CD14-positive monocyte (primary cell): ENCODE results near the gene MLLT10. TPM values are rescaled to one million over a fixed set of nuclear protein-coding genes. Genes with fewer than 3 reads are reported as not detected.
A peak's percentile ranks its signal among the peaks of the same experiment; 100 is the strongest.

ENCODE experiments used
- DNase-seq, 3 donors: peaks; one replicate each; pipeline ENCODE4 v3.0.0-alpha.2; 2011 to 2022
- H2AFZ ChIP-seq: 2 replicates; pipeline ENCODE4 v1.6.0; 2012; ENCODE audit warnings: mild to moderate bottlenecking, low read depth, low read length, inconsistent platforms; ENCODE audit not compliant: insufficient read depth, poor library complexity, severe bottlenecking
- H3K27ac ChIP-seq, 2 donors: 1 replicate in 1 of 2; 2 replicates in 1 of 2; pipeline ENCODE4 v1.5.1; 2012 to 2013; ENCODE audit warnings: low read length in 2 of 2, control low read depth in 1 of 2, inconsistent platforms in 1 of 2, low read depth in 1 of 2, mild to moderate bottlenecking in 1 of 2
- H3K27me3 ChIP-seq, 2 donors: one replicate each; pipeline versions ENCODE4 v1.6.0 to v1.6.1; 2011 to 2013; ENCODE audit warnings: low read length in 2 of 2; ENCODE audit not compliant: control insufficient read depth in 2 of 2, insufficient read depth in 2 of 2
- H3K36me3 ChIP-seq, 2 donors: replicated peaks in 1 of 2; 1 replicate in 1 of 2; 2 replicates in 1 of 2; pipeline versions ENCODE4 v1.5.1 to v1.6.1; 2012 to 2013; ENCODE audit warnings: low read length in 2 of 2, control low read depth in 1 of 2, inconsistent platforms in 1 of 2, mild to moderate bottlenecking in 1 of 2; ENCODE audit not compliant: insufficient read depth in 2 of 2, control insufficient read depth in 1 of 2
- H3K4me1 ChIP-seq, 2 donors: 1 replicate in 1 of 2; 2 replicates in 1 of 2; pipeline versions ENCODE4 v1.5.1 to v1.6.1; 2012 to 2013; ENCODE audit warnings: low read length in 2 of 2, control low read depth in 1 of 2, inconsistent platforms in 1 of 2, mild to moderate bottlenecking in 1 of 2, moderate library complexity in 1 of 2; ENCODE audit not compliant: insufficient read depth in 2 of 2, control insufficient read depth in 1 of 2
- H3K4me2 ChIP-seq: replicated peaks from 2 replicates; pipeline ENCODE3; 2012; ENCODE audit warnings: low read length, moderate library complexity, mild to moderate bottlenecking; ENCODE audit not compliant: poor library complexity, severe bottlenecking; ENCODE audit errors: extremely low read depth
- H3K4me3 ChIP-seq, 3 experiments: fragments of 200-600 bp in 1 of 3; sonication (generic) in 1 of 3; replicated peaks in 1 of 3; 1 replicate in 2 of 3; 2 replicates in 1 of 3; pipeline ENCODE4 v1.5.1; 2011 to 2013; ENCODE audit warnings: low read length in 3 of 3, mild to moderate bottlenecking in 3 of 3, control low read depth in 2 of 3, low read depth in 2 of 3, inconsistent platforms in 1 of 3, moderate library complexity in 1 of 3
- H3K79me2 ChIP-seq: 2 replicates; pipeline ENCODE4 v1.6.0; 2012; ENCODE audit warnings: mild to moderate bottlenecking, control low read depth, inconsistent platforms, low read length, moderate library complexity; ENCODE audit not compliant: insufficient read depth
- H3K9ac ChIP-seq: 2 replicates; pipeline ENCODE4 v1.6.0; 2017; ENCODE audit warnings: low read length, mild to moderate bottlenecking; ENCODE audit not compliant: insufficient read depth, poor library complexity, severe bottlenecking
- H3K9me3 ChIP-seq, 2 donors: replicated peaks in 1 of 2; 1 replicate in 1 of 2; 2 replicates in 1 of 2; pipeline versions ENCODE4 v1.5.1 to v1.6.1; 2012 to 2013; ENCODE audit warnings: low read length in 2 of 2, control low read depth in 1 of 2; ENCODE audit not compliant: control insufficient read depth in 1 of 2, insufficient read depth in 1 of 2
- H4K20me1 ChIP-seq: 2 replicates; pipeline ENCODE4 v1.6.0; 2012; ENCODE audit warnings: mild to moderate bottlenecking, low read length, control low read depth, moderate library complexity; ENCODE audit not compliant: insufficient read depth
- H3K27ac Mint-ChIP-seq, 7 donors: one replicate each; pipeline ENCODE4 v1.8.0; 2020; ENCODE audit warnings: mild to moderate bottlenecking in 7 of 7, mixed read lengths in 7 of 7, moderate library complexity in 6 of 7, inconsistent platforms in 2 of 7
- H3K27me3 Mint-ChIP-seq, 3 donors: one replicate each; pipeline ENCODE4 v1.8.0; 2021 to 2022; ENCODE audit warnings: low read depth in 3 of 3, mild to moderate bottlenecking in 3 of 3, mixed read lengths in 3 of 3, moderate library complexity in 3 of 3, inconsistent platforms in 1 of 3
- H3K36me3 Mint-ChIP-seq, 2 donors: one replicate each; pipeline ENCODE4 v1.8.0; 2020; ENCODE audit warnings: mixed read lengths in 2 of 2, inconsistent platforms in 1 of 2, mild to moderate bottlenecking in 1 of 2
- H3K4me1 Mint-ChIP-seq: one replicate; pipeline ENCODE4 v1.8.0; 2020; ENCODE audit warnings: mild to moderate bottlenecking, mixed read lengths
- H3K4me3 Mint-ChIP-seq, 2 donors: one replicate each; pipeline ENCODE4 v1.8.0; 2020; ENCODE audit warnings: mild to moderate bottlenecking in 2 of 2, mixed read lengths in 2 of 2, moderate library complexity in 1 of 2
- H3K9me3 Mint-ChIP-seq, 7 donors: one replicate each; pipeline ENCODE4 v1.8.0; 2020 to 2022; ENCODE audit warnings: mixed read lengths in 7 of 7, mild to moderate bottlenecking in 6 of 7, moderate library complexity in 6 of 7, inconsistent platforms in 2 of 7
- WGBS: methylation state at CpG from one replicate; pipeline ENCODE4 v1.1.5; 2013; ENCODE audit warnings: missing lambda C conversion rate; ENCODE audit not compliant: insufficient coverage; 5-methylcytosine and 5-hydroxymethylcytosine counted together
- intact Hi-C, 2 donors: fragments of 100-400 bp; cut with micrococcal nuclease; formaldehyde crosslinking; loops; one replicate each; pipeline versions ENCODE4 v1.15.0 to v1.15.1; 2023
- polyA plus RNA-seq, 3 donors: library from polyadenylated mRNA; depleted of rRNA in 1 of 3; unstranded in 2 of 3; stranded (reverse) in 1 of 3; fragments of 300-500 nt in 2 of 3; fragments of >200 nt in 1 of 3; fragmentation: Illumina TruSeq in 2 of 3; gene quantifications; 1 replicate in 2 of 3; 2 replicates in 1 of 3; pipeline ENCODE4 v1.2.3, GENCODE V29; 2012 to 2021
- TF ChIP-seq, protein P1 (sequence below): fragments of 200-600 bp; IDR thresholded peaks from one replicate; pipeline ENCODE4 v1.8.0; 2022; ENCODE audit warnings: antibody characterized with exemption, mild to moderate bottlenecking

The MLLT10 gene
- polyA plus RNA-seq, 3 donors: 4.9 to 39.1 (median 7.5) TPM

DNA sequence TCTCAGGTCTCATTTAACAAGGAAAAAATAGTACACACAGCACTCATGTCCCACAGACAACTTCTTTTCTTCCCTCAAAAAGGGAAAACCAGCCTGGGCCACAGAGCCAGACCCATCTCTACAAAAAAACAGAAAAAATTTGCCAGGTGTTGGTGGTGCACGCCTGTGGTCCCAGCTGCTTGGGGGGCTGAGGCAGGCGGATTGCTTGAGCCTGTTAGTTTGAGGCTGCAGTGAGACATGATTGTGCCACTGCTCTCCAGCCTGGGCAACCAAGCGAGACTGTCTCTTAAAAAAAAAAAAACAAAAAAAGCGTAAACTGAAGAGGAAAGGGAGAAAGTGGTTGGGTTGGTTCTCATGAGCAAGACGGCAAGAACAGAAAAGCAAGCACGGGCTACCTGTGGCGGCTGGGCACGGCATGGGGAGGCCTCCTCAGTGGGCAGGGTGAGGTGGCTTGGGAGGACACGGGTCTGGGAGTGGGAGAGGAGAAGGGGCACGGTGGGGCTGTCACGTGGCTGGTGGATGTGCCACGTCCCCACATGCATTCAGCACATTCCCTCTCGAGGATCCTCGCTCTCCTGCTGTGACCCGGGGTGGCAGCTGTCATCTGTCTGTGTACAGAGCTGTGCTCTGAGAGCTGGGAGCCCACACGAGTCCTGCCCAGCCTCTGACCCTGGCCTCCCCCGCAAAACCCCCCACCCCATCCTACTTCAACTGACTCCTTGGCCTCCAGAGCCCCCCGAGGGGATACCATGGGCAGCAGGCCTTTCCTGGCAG is 219.7 kb downstream of the MLLT10 start:
- H3K27me3 ChIP-seq: no peaks in the 10 kb centered on the region
- TF ChIP-seq, protein P1, sequence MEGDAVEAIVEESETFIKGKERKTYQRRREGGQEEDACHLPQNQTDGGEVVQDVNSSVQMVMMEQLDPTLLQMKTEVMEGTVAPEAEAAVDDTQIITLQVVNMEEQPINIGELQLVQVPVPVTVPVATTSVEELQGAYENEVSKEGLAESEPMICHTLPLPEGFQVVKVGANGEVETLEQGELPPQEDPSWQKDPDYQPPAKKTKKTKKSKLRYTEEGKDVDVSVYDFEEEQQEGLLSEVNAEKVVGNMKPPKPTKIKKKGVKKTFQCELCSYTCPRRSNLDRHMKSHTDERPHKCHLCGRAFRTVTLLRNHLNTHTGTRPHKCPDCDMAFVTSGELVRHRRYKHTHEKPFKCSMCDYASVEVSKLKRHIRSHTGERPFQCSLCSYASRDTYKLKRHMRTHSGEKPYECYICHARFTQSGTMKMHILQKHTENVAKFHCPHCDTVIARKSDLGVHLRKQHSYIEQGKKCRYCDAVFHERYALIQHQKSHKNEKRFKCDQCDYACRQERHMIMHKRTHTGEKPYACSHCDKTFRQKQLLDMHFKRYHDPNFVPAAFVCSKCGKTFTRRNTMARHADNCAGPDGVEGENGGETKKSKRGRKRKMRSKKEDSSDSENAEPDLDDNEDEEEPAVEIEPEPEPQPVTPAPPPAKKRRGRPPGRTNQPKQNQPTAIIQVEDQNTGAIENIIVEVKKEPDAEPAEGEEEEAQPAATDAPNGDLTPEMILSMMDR: no peak
- no peaks in the 10 kb centered on the region for H3K4me1 ChIP-seq
- Mint-ChIP-seq H3K27me3 (peaks cover 0 to 2% (median 0%) of the 10 kb centered on the region in 3 donors), H3K9me3 (no peaks in the 10 kb centered on the region), H3K27ac (peak overlapping the region in 3 of 7 donors; percentile 5 to 50 (median 40)), H3K4me3 (no peak overlapping the region), H3K4me1 (peaks cover 8% of the 10 kb centered on the region), H3K36me3 (peaks cover 21 to 41% of the 10 kb centered on the region in 2 donors)
- intact Hi-C loops: no loop called here
- 92% methylated on average over 15 of the region's 18 CpGs for WGBS
- no peak for DNase-seq
- no peak overlapping the region for H3K27ac ChIP-seq
- no peaks in the 10 kb centered on the region for H3K79me2 ChIP-seq
- no peak overlapping the region for H3K4me3 ChIP-seq
- no peaks in the 10 kb centered on the region for H4K20me1 ChIP-seq
- no peak overlapping the region for H3K9ac ChIP-seq
- peaks cover 4 to 18% of the 10 kb centered on the region in 2 donors for H3K36me3 ChIP-seq
- H2AFZ ChIP-seq: no peak overlapping the region
- H3K4me2 ChIP-seq: no peak overlapping the region
- no peaks in the 10 kb centered on the region for H3K9me3 ChIP-seq

DNA sequence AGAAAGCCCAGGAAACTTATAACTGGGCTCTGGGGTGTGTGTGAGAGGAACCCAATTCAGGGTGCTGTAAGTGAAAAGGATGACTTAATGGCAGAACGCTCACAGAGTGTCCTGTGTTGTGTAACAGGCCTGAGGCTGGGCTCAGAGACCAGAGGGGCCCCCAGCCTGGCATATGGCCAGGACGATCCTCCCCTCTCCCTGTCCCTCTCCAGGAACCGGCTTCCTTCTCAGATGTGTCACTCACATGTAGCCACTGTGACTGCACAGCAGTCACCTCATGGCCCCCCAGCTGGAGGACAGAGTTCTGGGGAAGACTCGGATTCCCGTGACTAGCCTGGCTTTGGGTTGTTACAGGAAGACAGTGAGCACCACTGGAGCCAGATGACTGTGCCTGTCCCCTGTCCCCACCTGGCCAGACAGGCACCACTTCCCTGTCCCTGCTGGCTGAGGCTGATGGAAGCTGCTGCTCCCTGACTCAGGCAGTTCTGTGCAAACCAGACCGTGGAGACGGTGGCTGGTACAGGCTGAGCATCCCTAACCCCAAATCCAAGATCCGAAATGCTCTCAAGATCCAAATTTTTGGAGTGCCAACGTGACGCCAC is 220.5 kb downstream of the MLLT10 start:
- peaks cover 0 to 2% (median 0%) of the 10 kb centered on the region in 3 donors for H3K27me3 Mint-ChIP-seq
- Histone ChIP-seq H3K27me3 (no peaks in the 10 kb centered on the region), H3K4me1 (no peaks in the 10 kb centered on the region), H3K36me3 (peaks cover 12 to 27% of the 10 kb centered on the region in 2 donors), H3K4me3 (no peak overlapping the region), H2AFZ (no peak overlapping the region), H3K9ac (no peak overlapping the region), H3K4me2 (no peak overlapping the region), H3K9me3 (no peaks in the 10 kb centered on the region), H3K79me2 (no peaks in the 10 kb centered on the region), H3K27ac (peak overlapping the region in 1 of 2 donors; percentile 31), H4K20me1 (no peaks in the 10 kb centered on the region)
- no peak for DNase-seq
- no peaks in the 10 kb centered on the region for H3K9me3 Mint-ChIP-seq
- intact Hi-C loops: no loop called here
- H3K4me1 Mint-ChIP-seq: peaks cover 8% of the 10 kb centered on the region
- H3K27ac Mint-ChIP-seq: peak overlapping the region in 1 of 7 donors; percentile 25
- H3K4me3 Mint-ChIP-seq: no peak overlapping the region
- TF ChIP-seq, protein P1: no peak
- 60% methylated on average over 9 of the region's 10 CpGs for WGBS
- peaks cover 29 to 49% of the 10 kb centered on the region in 2 donors for H3K36me3 Mint-ChIP-seq
